Liver (tissue), 9 donors: Measurements from ENCODE around the gene TGFBR3L. TPM values are rescaled to one million over a fixed set of nuclear protein-coding genes. Genes with fewer than 3 reads are reported as not detected.
A peak's percentile ranks its signal among the peaks of the same experiment; 100 is the strongest.

Source experiments
- DNase-seq: peaks from one replicate; pipeline ENCODE4 v3.0.0-alpha.2; 2017; ENCODE audit warnings: low spot score
- H3K27ac ChIP-seq, 2 donors: one replicate each; pipeline ENCODE4 v1.7.0; 2013; ENCODE audit warnings: inconsistent platforms in 2 of 2, low read length in 2 of 2, control low read depth in 1 of 2, low read depth in 1 of 2, mild to moderate bottlenecking in 1 of 2
- H3K27me3 ChIP-seq, 4 donors: one replicate each; pipeline versions ENCODE4 v1.6.1 to v1.7.0; 2013; ENCODE audit warnings: low read length in 3 of 4, inconsistent platforms in 1 of 4, mild to moderate bottlenecking in 1 of 4, moderate library complexity in 1 of 4; ENCODE audit not compliant: control insufficient read depth in 4 of 4, insufficient read depth in 4 of 4
- H3K36me3 ChIP-seq, 4 donors: one replicate each; pipeline versions ENCODE4 v1.6.1 to v1.7.0; 2013; ENCODE audit warnings: low read length in 3 of 4, mild to moderate bottlenecking in 3 of 4, low read depth in 1 of 4, moderate library complexity in 1 of 4; ENCODE audit not compliant: control insufficient read depth in 4 of 4, insufficient read depth in 3 of 4
- H3K4me1 ChIP-seq, 4 donors: one replicate each; pipeline versions ENCODE4 v1.6.1 to v1.7.0; 2013; ENCODE audit warnings: low read length in 3 of 4, mild to moderate bottlenecking in 3 of 4, moderate library complexity in 1 of 4; ENCODE audit not compliant: control insufficient read depth in 4 of 4, insufficient read depth in 4 of 4
- H3K4me3 ChIP-seq, 3 donors: one replicate each; pipeline versions ENCODE4 v1.6.1 to v1.7.0; 2013; ENCODE audit warnings: low read length in 3 of 3, control low read depth in 1 of 3, low read depth in 1 of 3, mild to moderate bottlenecking in 1 of 3
- H3K9ac ChIP-seq, 2 donors: one replicate each; pipeline ENCODE4 v1.7.0; 2013; ENCODE audit warnings: low read length in 2 of 2, mild to moderate bottlenecking in 2 of 2, moderate library complexity in 2 of 2, control low read depth in 1 of 2, low read depth in 1 of 2
- H3K9me3 ChIP-seq, 4 donors: one replicate each; pipeline versions ENCODE4 v1.6.1 to v1.7.0; 2013; ENCODE audit warnings: low read length in 3 of 4; ENCODE audit not compliant: control insufficient read depth in 4 of 4
- EGR1 ChIP-seq, 2 donors: IDR thresholded peaks; 2 replicates each; pipeline ENCODE4 v1.6.1; 2016 to 2018; ENCODE audit warnings: antibody characterized with exemption in 2 of 2, low read depth in 2 of 2
- FOXA1 ChIP-seq: IDR thresholded peaks from 2 replicates; pipeline ENCODE4 v1.6.1; 2016; ENCODE audit warnings: antibody characterized with exemption
- FOXA2 ChIP-seq: IDR thresholded peaks from 2 replicates; pipeline ENCODE4 v1.6.1; 2016; ENCODE audit warnings: antibody characterized with exemption
- GABPA ChIP-seq, 2 donors: IDR thresholded peaks in 1 of 2; conservative IDR thresholded peaks in 1 of 2; 2 replicates each; pipeline ENCODE4 v1.6.1; 2016; ENCODE audit warnings: antibody characterized with exemption in 2 of 2, mild to moderate bottlenecking in 1 of 2, moderate library complexity in 1 of 2
- HNF4A ChIP-seq, 2 donors: conservative IDR thresholded peaks; 2 replicates each; pipeline ENCODE4 v1.6.1; 2016; ENCODE audit warnings: antibody characterized with exemption in 2 of 2, mild to moderate bottlenecking in 2 of 2
- HNF4G ChIP-seq: IDR thresholded peaks from 2 replicates; pipeline ENCODE4 v1.6.1; 2016; ENCODE audit warnings: antibody characterized with exemption
- JUND ChIP-seq, 2 donors: IDR thresholded peaks; 2 replicates each; pipeline ENCODE4 v1.6.1; 2016; ENCODE audit warnings: antibody characterized with exemption in 2 of 2
- NR2F2 ChIP-seq: IDR thresholded peaks from 2 replicates; pipeline ENCODE4 v1.6.1; 2016; ENCODE audit warnings: antibody characterized with exemption
- RXRA ChIP-seq, 2 donors: IDR thresholded peaks; 2 replicates each; pipeline ENCODE4 v1.6.1; 2017 to 2018; ENCODE audit warnings: antibody characterized with exemption in 2 of 2, mild to moderate bottlenecking in 1 of 2
- SP1 ChIP-seq: IDR thresholded peaks from 2 replicates; pipeline ENCODE4 v1.6.1; 2018; ENCODE audit warnings: antibody characterized with exemption, mild to moderate bottlenecking
- TAF1 ChIP-seq: conservative IDR thresholded peaks from 2 replicates; pipeline ENCODE4 v1.6.1; 2016; ENCODE audit warnings: antibody characterized with exemption, mild to moderate bottlenecking
- YY1 ChIP-seq: IDR thresholded peaks from 2 replicates; pipeline ENCODE4 v1.6.1; 2016; ENCODE audit warnings: antibody characterized with exemption, mild to moderate bottlenecking
- WGBS: extraction: QIAGEN DNeasy Blood & Tissue Kit; methylation state at CpG from one replicate; pipeline ENCODE4 v1.1.7; 2013; 5-methylcytosine and 5-hydroxymethylcytosine counted together
- polyA plus RNA-seq, 2 donors: library from polyadenylated mRNA; stranded (reverse) in 1 of 2; unstranded in 1 of 2; fragments of 200-250 nt in 1 of 2; fragments of >200 nt in 1 of 2; fragmentation: Nextera tagmentation in 1 of 2; extraction: Ambion mirVana in 1 of 2; gene quantifications; one replicate each; pipeline versions ENCODE4 v1.2.1 to v1.2.3, GENCODE V29; 2013 to 2015
- total RNA-seq, 2 donors: library from RNA; depleted of rRNA; stranded (reverse); fragments of >200 nt; gene quantifications; one replicate each; pipeline ENCODE4 v1.2.3, GENCODE V29; 2014
- TF ChIP-seq, protein P1 (sequence below): fragments of 150-350 bp; IDR thresholded peaks from 2 replicates; pipeline ENCODE4 v1.5.1; 2017; ENCODE audit warnings: improper control_type of control experiment, low read depth, low read length; ENCODE audit not compliant: missing input control
- TF ChIP-seq, protein P2 (sequence below): IDR thresholded peaks from 2 replicates; pipeline ENCODE4 v1.6.1; 2016; ENCODE audit warnings: antibody characterized with exemption, mild to moderate bottlenecking
- TF ChIP-seq, protein P3 (sequence below): IDR thresholded peaks from 2 replicates; pipeline ENCODE4 v1.6.1; 2016; ENCODE audit warnings: antibody characterized with exemption
- TF ChIP-seq, protein P4 (sequence below): IDR thresholded peaks from 2 replicates; pipeline ENCODE4 v1.6.1; 2016; ENCODE audit warnings: antibody characterized with exemption
- TF ChIP-seq, protein P5 (sequence below): IDR thresholded peaks from 2 replicates; pipeline ENCODE4 v1.6.1; 2016; ENCODE audit warnings: antibody characterized with exemption
- donor health status: healthy.
- donor health status: healthy.
- donor health status: healthy.
- donor health status: healthy.
- donor health status: healthy.

TGFBR3L gene
- total and polyA plus RNA-seq, 4 donors: 0.32 to 2.5 (median 0.36) TPM; not detected in 1

DNA sequence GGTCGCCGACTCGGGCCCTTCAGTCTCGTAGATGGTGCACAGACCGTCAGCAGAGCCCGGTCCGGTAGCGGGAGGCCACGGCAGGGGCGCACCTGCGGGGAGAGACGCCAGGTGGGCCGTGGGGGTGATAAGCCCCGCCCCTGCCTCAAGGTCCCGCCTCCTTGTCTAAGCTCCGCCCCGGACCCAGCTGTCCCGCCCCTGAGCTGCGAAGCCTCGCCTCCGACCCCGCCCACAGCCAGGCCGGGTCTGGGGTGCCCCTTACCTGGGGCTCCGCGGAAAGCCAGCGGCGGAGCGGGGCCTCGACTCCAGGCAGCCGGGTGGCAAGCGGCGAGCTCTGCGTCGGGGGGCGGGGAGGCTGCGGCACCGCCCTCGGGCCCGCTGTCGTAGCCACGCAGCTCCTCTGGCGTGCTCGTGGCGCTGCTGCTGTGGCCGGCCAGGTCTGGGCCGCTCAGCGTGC, 45.1 kb upstream of the TGFBR3L start:
- Histone ChIP-seq H3K27me3 (peaks cover 0 to 7% (median 5%) of the 10 kb centered on the region in 4 donors), H3K9me3 (no peaks in the 10 kb centered on the region), H3K9ac (no peak overlapping the region), H3K36me3 (no peaks in the 10 kb centered on the region), H3K27ac (peak overlapping the region in 1 of 2 donors; percentile 41), H3K4me1 (peaks cover 9 to 32% (median 13%) of the 10 kb centered on the region in 4 donors), H3K4me3 (peak overlapping the region in 2 of 3 donors; percentile 47 to 49)
- peak; percentile 80 for DNase-seq
- 3% methylated on average over 47 of the region's 47 CpGs for WGBS
- no peak for TF ChIP-seq TAF1
- TF ChIP-seq RXRA (IDR thresholded peaks at IDR 0.05): no peak
- no peak for TF ChIP-seq GABPA (IDR thresholded peaks at IDR 0.05 in 1 of 2, conservative IDR thresholded peaks at IDR 0.05 in 1 of 2)
- TF ChIP-seq, protein P1, sequence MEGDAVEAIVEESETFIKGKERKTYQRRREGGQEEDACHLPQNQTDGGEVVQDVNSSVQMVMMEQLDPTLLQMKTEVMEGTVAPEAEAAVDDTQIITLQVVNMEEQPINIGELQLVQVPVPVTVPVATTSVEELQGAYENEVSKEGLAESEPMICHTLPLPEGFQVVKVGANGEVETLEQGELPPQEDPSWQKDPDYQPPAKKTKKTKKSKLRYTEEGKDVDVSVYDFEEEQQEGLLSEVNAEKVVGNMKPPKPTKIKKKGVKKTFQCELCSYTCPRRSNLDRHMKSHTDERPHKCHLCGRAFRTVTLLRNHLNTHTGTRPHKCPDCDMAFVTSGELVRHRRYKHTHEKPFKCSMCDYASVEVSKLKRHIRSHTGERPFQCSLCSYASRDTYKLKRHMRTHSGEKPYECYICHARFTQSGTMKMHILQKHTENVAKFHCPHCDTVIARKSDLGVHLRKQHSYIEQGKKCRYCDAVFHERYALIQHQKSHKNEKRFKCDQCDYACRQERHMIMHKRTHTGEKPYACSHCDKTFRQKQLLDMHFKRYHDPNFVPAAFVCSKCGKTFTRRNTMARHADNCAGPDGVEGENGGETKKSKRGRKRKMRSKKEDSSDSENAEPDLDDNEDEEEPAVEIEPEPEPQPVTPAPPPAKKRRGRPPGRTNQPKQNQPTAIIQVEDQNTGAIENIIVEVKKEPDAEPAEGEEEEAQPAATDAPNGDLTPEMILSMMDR: no peak
- TF ChIP-seq EGR1 (IDR thresholded peaks at IDR 0.05; ENCODE audit: low read depth in 2 of 2): no peak
- TF ChIP-seq, protein P2, sequence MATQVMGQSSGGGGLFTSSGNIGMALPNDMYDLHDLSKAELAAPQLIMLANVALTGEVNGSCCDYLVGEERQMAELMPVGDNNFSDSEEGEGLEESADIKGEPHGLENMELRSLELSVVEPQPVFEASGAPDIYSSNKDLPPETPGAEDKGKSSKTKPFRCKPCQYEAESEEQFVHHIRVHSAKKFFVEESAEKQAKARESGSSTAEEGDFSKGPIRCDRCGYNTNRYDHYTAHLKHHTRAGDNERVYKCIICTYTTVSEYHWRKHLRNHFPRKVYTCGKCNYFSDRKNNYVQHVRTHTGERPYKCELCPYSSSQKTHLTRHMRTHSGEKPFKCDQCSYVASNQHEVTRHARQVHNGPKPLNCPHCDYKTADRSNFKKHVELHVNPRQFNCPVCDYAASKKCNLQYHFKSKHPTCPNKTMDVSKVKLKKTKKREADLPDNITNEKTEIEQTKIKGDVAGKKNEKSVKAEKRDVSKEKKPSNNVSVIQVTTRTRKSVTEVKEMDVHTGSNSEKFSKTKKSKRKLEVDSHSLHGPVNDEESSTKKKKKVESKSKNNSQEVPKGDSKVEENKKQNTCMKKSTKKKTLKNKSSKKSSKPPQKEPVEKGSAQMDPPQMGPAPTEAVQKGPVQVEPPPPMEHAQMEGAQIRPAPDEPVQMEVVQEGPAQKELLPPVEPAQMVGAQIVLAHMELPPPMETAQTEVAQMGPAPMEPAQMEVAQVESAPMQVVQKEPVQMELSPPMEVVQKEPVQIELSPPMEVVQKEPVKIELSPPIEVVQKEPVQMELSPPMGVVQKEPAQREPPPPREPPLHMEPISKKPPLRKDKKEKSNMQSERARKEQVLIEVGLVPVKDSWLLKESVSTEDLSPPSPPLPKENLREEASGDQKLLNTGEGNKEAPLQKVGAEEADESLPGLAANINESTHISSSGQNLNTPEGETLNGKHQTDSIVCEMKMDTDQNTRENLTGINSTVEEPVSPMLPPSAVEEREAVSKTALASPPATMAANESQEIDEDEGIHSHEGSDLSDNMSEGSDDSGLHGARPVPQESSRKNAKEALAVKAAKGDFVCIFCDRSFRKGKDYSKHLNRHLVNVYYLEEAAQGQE: no peak

DNA sequence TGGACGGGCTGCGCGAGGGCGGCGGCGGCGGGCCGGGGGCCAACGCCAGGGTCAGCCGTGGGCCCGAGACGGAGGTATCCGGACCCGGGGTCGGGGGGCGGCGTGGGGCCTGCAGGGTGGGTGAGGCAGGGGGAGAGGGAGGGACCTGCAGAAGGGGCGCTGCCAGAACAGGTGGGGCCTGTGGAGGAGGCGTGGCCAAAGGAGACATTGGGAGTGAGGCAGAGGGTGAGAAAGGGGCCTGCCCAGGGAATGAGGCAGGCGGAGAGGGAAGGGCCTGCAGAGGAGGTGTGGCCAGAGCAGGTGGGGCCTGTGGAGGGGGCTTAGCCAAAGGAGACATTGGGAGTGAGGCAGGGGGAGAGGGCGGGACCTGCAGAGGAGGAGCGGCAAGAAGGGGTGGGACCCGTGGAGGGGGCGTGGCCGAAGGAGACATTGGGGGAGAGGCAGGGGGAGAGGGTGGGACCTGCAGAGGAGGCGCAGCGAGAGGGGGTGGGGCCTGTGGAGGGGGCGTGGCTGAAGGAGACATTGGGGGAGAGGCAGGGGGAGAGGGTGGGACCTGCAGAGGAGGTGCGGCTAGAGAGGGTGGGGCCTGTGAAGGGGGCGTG, 44.6 kb upstream of the TGFBR3L start:
- Histone ChIP-seq H3K9me3 (no peaks in the 10 kb centered on the region), H3K4me3 (peak overlapping the region in 2 of 3 donors; percentile 47 to 49), H3K9ac (no peak overlapping the region), H3K27ac (no peak overlapping the region), H3K27me3 (peaks cover 0 to 8% (median 6%) of the 10 kb centered on the region in 4 donors), H3K4me1 (peaks cover 9 to 32% (median 13%) of the 10 kb centered on the region in 4 donors), H3K36me3 (no peaks in the 10 kb centered on the region)
- DNase-seq: peak; percentile 65
- WGBS: 29% methylated on average over 30 of the region's 30 CpGs
- TF ChIP-seq FOXA2 (no peak), EGR1 (IDR thresholded peaks at IDR 0.05; ENCODE audit: low read depth in 2 of 2) (no peak), JUND (IDR thresholded peaks at IDR 0.05) (no peak), YY1 (no peak), HNF4G (no peak), FOXA1 (no peak), HNF4A (conservative IDR thresholded peaks at IDR 0.05) (no peak), TAF1 (no peak), RXRA (IDR thresholded peaks at IDR 0.05) (no peak), SP1 (no peak), GABPA (IDR thresholded peaks at IDR 0.05 in 1 of 2, conservative IDR thresholded peaks at IDR 0.05 in 1 of 2) (no peak), NR2F2 (no peak)
- TF ChIP-seq, protein P3, sequence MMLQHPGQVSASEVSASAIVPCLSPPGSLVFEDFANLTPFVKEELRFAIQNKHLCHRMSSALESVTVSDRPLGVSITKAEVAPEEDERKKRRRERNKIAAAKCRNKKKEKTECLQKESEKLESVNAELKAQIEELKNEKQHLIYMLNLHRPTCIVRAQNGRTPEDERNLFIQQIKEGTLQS: no peak
- TF ChIP-seq, protein P4, sequence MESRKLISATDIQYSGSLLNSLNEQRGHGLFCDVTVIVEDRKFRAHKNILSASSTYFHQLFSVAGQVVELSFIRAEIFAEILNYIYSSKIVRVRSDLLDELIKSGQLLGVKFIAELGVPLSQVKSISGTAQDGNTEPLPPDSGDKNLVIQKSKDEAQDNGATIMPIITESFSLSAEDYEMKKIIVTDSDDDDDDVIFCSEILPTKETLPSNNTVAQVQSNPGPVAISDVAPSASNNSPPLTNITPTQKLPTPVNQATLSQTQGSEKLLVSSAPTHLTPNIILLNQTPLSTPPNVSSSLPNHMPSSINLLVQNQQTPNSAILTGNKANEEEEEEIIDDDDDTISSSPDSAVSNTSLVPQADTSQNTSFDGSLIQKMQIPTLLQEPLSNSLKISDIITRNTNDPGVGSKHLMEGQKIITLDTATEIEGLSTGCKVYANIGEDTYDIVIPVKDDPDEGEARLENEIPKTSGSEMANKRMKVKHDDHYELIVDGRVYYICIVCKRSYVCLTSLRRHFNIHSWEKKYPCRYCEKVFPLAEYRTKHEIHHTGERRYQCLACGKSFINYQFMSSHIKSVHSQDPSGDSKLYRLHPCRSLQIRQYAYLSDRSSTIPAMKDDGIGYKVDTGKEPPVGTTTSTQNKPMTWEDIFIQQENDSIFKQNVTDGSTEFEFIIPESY: no peak
- TF ChIP-seq, protein P1: no peak
- TF ChIP-seq, protein P5, sequence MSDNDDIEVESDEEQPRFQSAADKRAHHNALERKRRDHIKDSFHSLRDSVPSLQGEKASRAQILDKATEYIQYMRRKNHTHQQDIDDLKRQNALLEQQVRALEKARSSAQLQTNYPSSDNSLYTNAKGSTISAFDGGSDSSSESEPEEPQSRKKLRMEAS: no peak
- TF ChIP-seq, protein P2: no peak
